Measurements from ENCODE around the gene TFCP2.

TFCP2 gene

GRCh38 chr12:51077930-51078329 lies 95.0 kb downstream of the TFCP2 start:
- ChIA-PET POLR2A (interaction anchor here (0.6 kb wide), 1 partner anchor 309 kb away, joined by 3 read pairs; no protein-coding TSS in a partner anchor), CTCF (interaction anchor here (0.9 to 2.4 kb wide), 3 partner anchors 16 to 264 kb away, joined by 3 to 7 read pairs (median 3); no protein-coding TSS in a partner anchor)
- no peak for DNase-seq (ENCODE audit: extremely low spot score)
- TF ChIP-seq CTCF (IDR thresholded peaks at IDR 0.05; ENCODE audit: control extremely low read depth, extremely low read depth, low read depth, missing control alignments): no peak

GRCh38 chr12:51076236-51076930 lies 96.6 kb downstream of the TFCP2 start:
- ChIA-PET CTCF (interaction anchor here (0.7 to 2.4 kb wide), 3 partner anchors 15 to 24 kb away, joined by 3 to 7 read pairs (median 4); no protein-coding TSS in a partner anchor), POLR2A (no interaction called here)
- DNase-seq (ENCODE audit: extremely low spot score): no peak
- no peak for TF ChIP-seq CTCF (IDR thresholded peaks at IDR 0.05; ENCODE audit: control extremely low read depth, extremely low read depth, low read depth, missing control alignments)

GRCh38 chr12:51075390-51075789 lies 97.5 kb downstream of the TFCP2 start:
- ChIA-PET CTCF (interaction anchor here (1.1 to 2.4 kb wide), 4 partner anchors 9 to 177 kb away, joined by 3 to 7 read pairs (median 4); no protein-coding TSS in a partner anchor), POLR2A (interaction anchor here (2.3 kb wide), 1 partner anchor 8 kb away, joined by 18 read pairs; the partner anchor contains the start of gene CSRNP2)
- no peak for TF ChIP-seq CTCF (IDR thresholded peaks at IDR 0.05; ENCODE audit: control extremely low read depth, extremely low read depth, low read depth, missing control alignments)
- DNase-seq (ENCODE audit: extremely low spot score): no peak

- POLR2A ChIA-PET: interaction anchor here (0.7 kb wide), 1 partner anchor 12 kb away, joined by 4 read pairs; the partner anchor contains the start of gene CSRNP2
- TF ChIP-seq CTCF (IDR thresholded peaks at IDR 0.05; ENCODE audit: control extremely low read depth, extremely low read depth, low read depth, missing control alignments): no peak
- DNase-seq (ENCODE audit: extremely low spot score): no peak
- CTCF ChIA-PET: interaction anchor here (0.7 to 1.1 kb wide), 2 partner anchors 10 to 20 kb away, joined by 3 read pairs; no protein-coding TSS in a partner anchor
These were observed 101.3 kb downstream of the TFCP2 start for GRCh38 chr12:51071663-51072062.

GRCh38 chr12:51070004-51070403 lies 102.9 kb downstream of the TFCP2 start:
- ChIA-PET CTCF (interaction anchor here (1.3 to 1.6 kb wide), 2 partner anchors 13 to 21 kb away, joined by 3 to 4 read pairs; no protein-coding TSS in a partner anchor), POLR2A (interaction anchor here (1.6 kb wide), 1 partner anchor 13 kb away, joined by 6 read pairs; the partner anchor contains the start of gene CSRNP2)
- DNase-seq (ENCODE audit: extremely low spot score): no peak
- no peak for TF ChIP-seq CTCF (IDR thresholded peaks at IDR 0.05; ENCODE audit: control extremely low read depth, extremely low read depth, low read depth, missing control alignments)

GRCh38 chr12:51067771-51068170 lies 105.2 kb downstream of the TFCP2 start:
- ChIA-PET POLR2A (interaction anchor here (1.5 kb wide), 1 partner anchor 16 kb away, joined by 8 read pairs; the partner anchor contains the start of gene CSRNP2), CTCF (no interaction called here)
- DNase-seq (ENCODE audit: extremely low spot score): no peak
- no peak for TF ChIP-seq CTCF (IDR thresholded peaks at IDR 0.05; ENCODE audit: control extremely low read depth, extremely low read depth, low read depth, missing control alignments)
